Measurements from ENCODE around the gene CDYL2. TPM values are rescaled to one million over a fixed set of nuclear protein-coding genes. Genes with fewer than 3 reads are reported as not detected.
"Not testable (repeated sequence)": the region's sequence is repeated elsewhere in the genome, so short reads cannot be mapped to it uniquely, and the experiment has no call there.

The CDYL2 gene
- total and polyA plus RNA-seq, 5 donors from 2014 or later: 1.2 to 37.6 (median 1.6) TPM

GRCh38 chr16:80792031-80792430, 12.4 kb downstream of the CDYL2 start:
- Histone ChIP-seq H3K36me3 (ENCODE audit: control insufficient read depth, insufficient read depth, low read length) (no peaks in the 10 kb centered on the region), H3K4me3 (ENCODE audit: low read depth, low read length) (no peak overlapping the region), H3K9me3 (ENCODE audit: control insufficient read depth in 2 of 2, low read length in 2 of 2) (no peaks in the 10 kb centered on the region), H3K27ac (ENCODE audit: insufficient read depth, low read length, poor library complexity, severe bottlenecking) (no peak overlapping the region), H3K4me1 (ENCODE audit: control insufficient read depth, insufficient read depth, low read length, poor library complexity, severe bottlenecking) (no peaks in the 10 kb centered on the region), H3K27me3 (ENCODE audit: control insufficient read depth, insufficient read depth, low read length) (no peaks in the 10 kb centered on the region)
- Mint-ChIP-seq H3K4me3 (no peak overlapping the region), H3K27me3 (no peaks in the 10 kb centered on the region), H3K4me1 (peaks cover 0 to 38% (median 17%) of the 10 kb centered on the region in 4 donors), H3K36me3 (peaks cover 3% of the 10 kb centered on the region), H3K27ac (no peak overlapping the region), H3K9me3 (peaks cover 0 to 4% (median 0%) of the 10 kb centered on the region in 7 donors)
- DNase-seq (no peak), ATAC-seq (ENCODE audit: low read depth in 2 of 2) (no peak)

GRCh38 chr16:80791411-80791810, 13.0 kb downstream of the CDYL2 start:
- Histone ChIP-seq H3K4me1 (ENCODE audit: control insufficient read depth, insufficient read depth, low read length, poor library complexity, severe bottlenecking) (no peaks in the 10 kb centered on the region), H3K27ac (ENCODE audit: insufficient read depth, low read length, poor library complexity, severe bottlenecking) (no peak overlapping the region), H3K27me3 (ENCODE audit: control insufficient read depth, insufficient read depth, low read length) (no peaks in the 10 kb centered on the region), H3K9me3 (ENCODE audit: control insufficient read depth in 2 of 2, low read length in 2 of 2) (no peaks in the 10 kb centered on the region), H3K4me3 (ENCODE audit: low read depth, low read length) (no peak overlapping the region), H3K36me3 (ENCODE audit: control insufficient read depth, insufficient read depth, low read length) (no peaks in the 10 kb centered on the region)
- Mint-ChIP-seq H3K36me3 (peaks cover 6% of the 10 kb centered on the region), H3K4me1 (peaks cover 0 to 42% (median 13%) of the 10 kb centered on the region in 4 donors), H3K4me3 (no peak overlapping the region), H3K27ac (no peak overlapping the region), H3K9me3 (peaks cover 0 to 6% (median 0%) of the 10 kb centered on the region in 7 donors), H3K27me3 (no peaks in the 10 kb centered on the region)
- ATAC-seq (ENCODE audit: low read depth in 2 of 2) (no peak), DNase-seq (no peak)

GRCh38 chr16:80790751-80791150, 13.6 kb downstream of the CDYL2 start:
- Mint-ChIP-seq H3K27ac (no peak overlapping the region), H3K9me3 (peaks cover 0 to 13% (median 3%) of the 10 kb centered on the region in 7 donors), H3K27me3 (no peaks in the 10 kb centered on the region), H3K4me3 (no peak overlapping the region), H3K36me3 (peaks cover 10% of the 10 kb centered on the region), H3K4me1 (peaks cover 0 to 45% (median 10%) of the 10 kb centered on the region in 4 donors)
- H3K4me3 ChIP-seq (ENCODE audit: low read depth, low read length): no peak overlapping the region
- H3K9me3 ChIP-seq (ENCODE audit: control insufficient read depth in 2 of 2, low read length in 2 of 2): no peaks in the 10 kb centered on the region
- no peak for DNase-seq
- no peak for ATAC-seq (ENCODE audit: low read depth in 2 of 2)
- no peaks in the 10 kb centered on the region for H3K36me3 ChIP-seq (ENCODE audit: control insufficient read depth, insufficient read depth, low read length)
- H3K27me3 ChIP-seq (ENCODE audit: control insufficient read depth, insufficient read depth, low read length): no peaks in the 10 kb centered on the region
- no peak overlapping the region for H3K27ac ChIP-seq (ENCODE audit: insufficient read depth, low read length, poor library complexity, severe bottlenecking)
- H3K4me1 ChIP-seq (ENCODE audit: control insufficient read depth, insufficient read depth, low read length, poor library complexity, severe bottlenecking): no peaks in the 10 kb centered on the region

- Histone ChIP-seq H3K9me3 (ENCODE audit: control insufficient read depth in 2 of 2, low read length in 2 of 2) (peaks cover under 1 to 1% of the 10 kb centered on the region in 2 experiments), H3K27ac (ENCODE audit: insufficient read depth, low read length, poor library complexity, severe bottlenecking) (no peak overlapping the region), H3K36me3 (ENCODE audit: control insufficient read depth, insufficient read depth, low read length) (no peaks in the 10 kb centered on the region), H3K4me3 (ENCODE audit: low read depth, low read length) (no peak overlapping the region), H3K4me1 (ENCODE audit: control insufficient read depth, insufficient read depth, low read length, poor library complexity, severe bottlenecking) (no peaks in the 10 kb centered on the region), H3K27me3 (ENCODE audit: control insufficient read depth, insufficient read depth, low read length) (no peaks in the 10 kb centered on the region)
- H3K9me3 Mint-ChIP-seq: peaks cover 0 to 23% (median 3%) of the 10 kb centered on the region in 7 donors
- no peak overlapping the region for H3K4me3 Mint-ChIP-seq
- DNase-seq (no peak), ATAC-seq (ENCODE audit: low read depth in 2 of 2) (no peak)
- peaks cover 0 to 44% (median 11%) of the 10 kb centered on the region in 4 donors for H3K4me1 Mint-ChIP-seq
- no peak overlapping the region for H3K27ac Mint-ChIP-seq
- peaks cover 19% of the 10 kb centered on the region for H3K36me3 Mint-ChIP-seq
- no peaks in the 10 kb centered on the region for H3K27me3 Mint-ChIP-seq
Measured at GRCh38 chr16:80788027-80788426, 16.4 kb downstream of the CDYL2 start.

- H3K9me3 Mint-ChIP-seq: peaks cover 0 to 34% (median 7%) of the 10 kb centered on the region in 7 donors
- H3K9me3 ChIP-seq (ENCODE audit: control insufficient read depth in 2 of 2, low read length in 2 of 2): peaks cover 12 to 13% of the 10 kb centered on the region in 2 experiments
- not testable (repeated sequence) for DNase-seq; H3K4me3 ChIP-seq (ENCODE audit: low read depth, low read length); H3K4me1 ChIP-seq (ENCODE audit: control insufficient read depth, insufficient read depth, low read length, poor library complexity, severe bottlenecking); ATAC-seq (ENCODE audit: low read depth in 2 of 2); H3K27ac Mint-ChIP-seq; H3K4me3 Mint-ChIP-seq; H3K27me3 Mint-ChIP-seq; H3K27me3 ChIP-seq (ENCODE audit: control insufficient read depth, insufficient read depth, low read length); H3K36me3 ChIP-seq (ENCODE audit: control insufficient read depth, insufficient read depth, low read length); H3K27ac ChIP-seq (ENCODE audit: insufficient read depth, low read length, poor library complexity, severe bottlenecking)
- H3K4me1 Mint-ChIP-seq: peaks cover 0 to 36% (median 9%) of the 10 kb centered on the region in 4 donors
- peaks cover 23% of the 10 kb centered on the region for H3K36me3 Mint-ChIP-seq
Measured at GRCh38 chr16:80786561-80786960, 17.8 kb downstream of the CDYL2 start.

GRCh38 chr16:80784951-80785350, 19.4 kb downstream of the CDYL2 start:
- no peaks in the 10 kb centered on the region for H3K36me3 ChIP-seq (ENCODE audit: control insufficient read depth, insufficient read depth, low read length)
- Mint-ChIP-seq H3K27me3 (no peaks in the 10 kb centered on the region), H3K4me1 (peaks cover 0 to 27% (median 6%) of the 10 kb centered on the region in 4 donors), H3K27ac (no peak overlapping the region), H3K4me3 (no peak overlapping the region), H3K9me3 (peaks cover 5 to 45% (median 16%) of the 10 kb centered on the region in 7 donors), H3K36me3 (peaks cover 34% of the 10 kb centered on the region)
- ATAC-seq (ENCODE audit: low read depth in 2 of 2) (no peak), DNase-seq (no peak)
- H3K4me1 ChIP-seq (ENCODE audit: control insufficient read depth, insufficient read depth, low read length, poor library complexity, severe bottlenecking): no peaks in the 10 kb centered on the region
- no peak overlapping the region for H3K4me3 ChIP-seq (ENCODE audit: low read depth, low read length)
- no peaks in the 10 kb centered on the region for H3K27me3 ChIP-seq (ENCODE audit: control insufficient read depth, insufficient read depth, low read length)
- H3K27ac ChIP-seq (ENCODE audit: insufficient read depth, low read length, poor library complexity, severe bottlenecking): no peak overlapping the region
- H3K9me3 ChIP-seq (ENCODE audit: control insufficient read depth in 2 of 2, low read length in 2 of 2): peaks cover 18 to 23% of the 10 kb centered on the region in 2 experiments

GRCh38 chr16:80778703-80779102, 25.7 kb downstream of the CDYL2 start:
- Mint-ChIP-seq H3K9me3 (peaks cover 3 to 26% (median 13%) of the 10 kb centered on the region in 7 donors), H3K36me3 (peaks cover 15% of the 10 kb centered on the region), H3K4me3 (no peak overlapping the region), H3K4me1 (peaks cover 2 to 12% (median 8%) of the 10 kb centered on the region in 4 donors), H3K27ac (no peak overlapping the region), H3K27me3 (no peaks in the 10 kb centered on the region)
- ATAC-seq (ENCODE audit: low read depth in 2 of 2) (no peak), DNase-seq (no peak)
- Histone ChIP-seq H3K9me3 (ENCODE audit: control insufficient read depth in 2 of 2, low read length in 2 of 2) (peaks cover 18 to 23% of the 10 kb centered on the region in 2 experiments), H3K4me3 (ENCODE audit: low read depth, low read length) (no peak overlapping the region), H3K36me3 (ENCODE audit: control insufficient read depth, insufficient read depth, low read length) (no peaks in the 10 kb centered on the region), H3K27ac (ENCODE audit: insufficient read depth, low read length, poor library complexity, severe bottlenecking) (no peak overlapping the region), H3K27me3 (ENCODE audit: control insufficient read depth, insufficient read depth, low read length) (no peaks in the 10 kb centered on the region), H3K4me1 (ENCODE audit: control insufficient read depth, insufficient read depth, low read length, poor library complexity, severe bottlenecking) (no peaks in the 10 kb centered on the region)

GRCh38 chr16:80776856-80777255, 27.5 kb downstream of the CDYL2 start:
- no peaks in the 10 kb centered on the region for H3K27me3 ChIP-seq (ENCODE audit: control insufficient read depth, insufficient read depth, low read length)
- no peak overlapping the region for H3K4me3 ChIP-seq (ENCODE audit: low read depth, low read length)
- H3K9me3 ChIP-seq (ENCODE audit: control insufficient read depth in 2 of 2, low read length in 2 of 2): peaks cover 10 to 12% of the 10 kb centered on the region in 2 experiments
- ATAC-seq (ENCODE audit: low read depth in 2 of 2): no peak
- H3K36me3 Mint-ChIP-seq: peaks cover 17% of the 10 kb centered on the region
- H3K4me1 Mint-ChIP-seq: peaks cover 2 to 12% (median 8%) of the 10 kb centered on the region in 4 donors
- no peak for DNase-seq
- H3K36me3 ChIP-seq (ENCODE audit: control insufficient read depth, insufficient read depth, low read length): no peaks in the 10 kb centered on the region
- H3K27ac Mint-ChIP-seq: no peak overlapping the region
- H3K4me3 Mint-ChIP-seq: no peak overlapping the region
- no peak overlapping the region for H3K27ac ChIP-seq (ENCODE audit: insufficient read depth, low read length, poor library complexity, severe bottlenecking)
- no peaks in the 10 kb centered on the region for H3K27me3 Mint-ChIP-seq
- no peaks in the 10 kb centered on the region for H3K4me1 ChIP-seq (ENCODE audit: control insufficient read depth, insufficient read depth, low read length, poor library complexity, severe bottlenecking)
- peaks cover 3 to 16% (median 9%) of the 10 kb centered on the region in 7 donors for H3K9me3 Mint-ChIP-seq

Data from CD4-positive, CD25-positive, alpha-beta regulatory T cell (primary cell).